NCI-H146 (cell line): Measurements from ENCODE around the gene TAS2R1.

ENCODE experiments used
- DNase-seq: peaks from one replicate; lab custom pipeline; 2025; lab: John Stamatoyannopoulos, UW

The TAS2R1 gene

DNA sequence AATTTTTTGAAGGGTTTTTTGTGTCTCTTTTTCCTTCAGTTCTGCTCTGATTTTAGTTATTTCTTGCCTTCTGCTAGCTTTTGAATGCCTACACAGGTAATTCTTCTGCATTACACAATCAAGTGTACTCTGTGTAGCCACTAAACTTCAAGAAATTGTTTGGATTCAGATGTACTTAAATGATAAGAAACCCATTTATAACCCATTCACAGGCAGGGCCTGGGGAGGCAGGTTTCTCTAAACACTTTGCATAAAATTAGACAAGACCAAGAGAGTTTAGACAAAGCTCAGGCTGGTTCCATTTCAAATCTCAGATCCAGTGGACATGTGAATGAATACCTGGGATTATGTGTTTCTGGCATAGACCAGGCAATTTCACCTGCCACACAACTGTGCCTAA is 43.0 kb downstream of the TAS2R1 start:
- DNase-seq, result no peak

DNA sequence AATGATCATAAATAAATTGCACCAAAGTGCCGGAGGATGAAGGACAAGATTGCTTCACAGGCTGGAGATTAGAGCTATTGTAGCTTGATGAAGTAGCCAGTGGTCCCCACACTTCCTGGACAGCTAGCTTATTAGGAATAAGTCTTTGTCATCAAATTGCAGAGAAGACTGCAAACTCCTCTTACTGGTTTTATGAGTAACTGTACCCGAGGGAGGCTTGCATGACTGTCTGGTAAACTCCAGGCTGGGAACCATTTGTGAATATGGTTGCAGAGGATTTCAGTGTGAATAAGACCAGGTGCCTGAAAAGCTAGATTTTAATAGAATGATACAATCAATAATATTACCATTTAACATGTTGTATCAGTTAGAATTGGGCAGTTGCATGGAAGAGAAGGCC is 47.7 kb downstream of the TAS2R1 start:
- no peak for DNase-seq
